Neural cell (in vitro differentiated cells): ENCODE measurements around the gene H1-8. TPM values are rescaled to one million over a fixed set of nuclear protein-coding genes. Genes with fewer than 3 reads are reported as not detected.

Source experiments
- H2AFZ ChIP-seq: fragments of 200-600, 300-800 bp; sonication (generic), shearing (Covaris generic); 2 replicates; pipeline ENCODE4 v1.6.0; 2014; ENCODE audit warnings: low read depth, mild to moderate bottlenecking, antibody characterized with exemption, low read length, moderate library complexity
- H3F3A ChIP-seq: fragments of 200-600 bp; shearing (Covaris generic); 2 replicates; pipeline ENCODE4 v1.6.1; 2016; ENCODE audit warnings: mild to moderate bottlenecking, moderate library complexity, mixed read lengths, antibody characterized with exemption, low read length; ENCODE audit not compliant: insufficient read depth, poor library complexity, severe bottlenecking
- H3K27ac ChIP-seq: fragments of 200-600, 300-800 bp; sonication (generic), shearing (Covaris generic); 2 replicates; pipeline ENCODE4 v1.5.1; 2014; ENCODE audit warnings: mild to moderate bottlenecking, low read length, moderate library complexity
- H3K27me3 ChIP-seq: fragments of 300-800, 200-600 bp; sonication (generic), shearing (Covaris generic); 2 replicates; pipeline ENCODE4 v1.6.0; 2014; ENCODE audit warnings: mild to moderate bottlenecking, low read depth, low read length, moderate library complexity; ENCODE audit not compliant: insufficient read depth
- H3K36me3 ChIP-seq: fragments of 300-800, 200-600 bp; sonication (generic), shearing (Covaris generic); 2 replicates; pipeline ENCODE4 v1.5.1; 2014; ENCODE audit warnings: mild to moderate bottlenecking, antibody characterized with exemption, low read length, moderate library complexity; ENCODE audit not compliant: insufficient read depth
- H3K4me2 ChIP-seq: fragments of 300-800, 200-600 bp; sonication (generic), shearing (Covaris generic); 2 replicates; pipeline ENCODE4 v1.6.0; 2014; ENCODE audit warnings: mild to moderate bottlenecking, low read length
- H3K4me3 ChIP-seq: fragments of 300-800, 200-600 bp; sonication (generic), shearing (Covaris generic); 2 replicates; pipeline ENCODE4 v1.5.1; 2014; ENCODE audit warnings: mild to moderate bottlenecking, low read length, moderate library complexity
- H3K79me2 ChIP-seq: fragments of 200-600 bp; shearing (Covaris generic); replicated peaks from 2 replicates; pipeline ENCODE4 v1.6.0; 2014; ENCODE audit warnings: mild to moderate bottlenecking, low read length, moderate library complexity; ENCODE audit not compliant: insufficient read depth
- H3K9ac ChIP-seq: fragments of 300-800, 200-600 bp; sonication (generic), shearing (Covaris generic); 2 replicates; pipeline ENCODE4 v1.6.1; 2016; ENCODE audit warnings: mild to moderate bottlenecking, low read length, mixed read lengths
- H3K9me2 ChIP-seq: fragments of 200-600 bp; shearing (Covaris generic); 2 replicates; pipeline ENCODE4 v1.6.1; 2016; ENCODE audit warnings: mild to moderate bottlenecking, low read length, mixed read lengths; ENCODE audit not compliant: insufficient read depth
- H3K9me3 ChIP-seq: fragments of 200-600, 300-800 bp; sonication (generic), shearing (Covaris generic); 2 replicates; pipeline ENCODE4 v1.6.1; 2016; ENCODE audit warnings: mild to moderate bottlenecking, mixed run types, low read length, moderate library complexity, mixed read lengths
- H4K20me1 ChIP-seq: fragments of 200-600 bp; shearing (Covaris generic); 2 replicates; pipeline ENCODE4 v1.6.1; 2016; ENCODE audit warnings: mild to moderate bottlenecking, mixed run types; ENCODE audit not compliant: insufficient read depth
- EP300 ChIP-seq: fragments of 450-650 bp; conservative IDR thresholded peaks from 2 replicates; pipeline ENCODE4 v1.6.1; 2014; ENCODE audit warnings: antibody characterized with exemption, mild to moderate bottlenecking, moderate library complexity; ENCODE audit not compliant: poor library complexity, severe bottlenecking
- EZH2 ChIP-seq: fragments of 200-600, 300-800 bp; shearing (Covaris generic), sonication (generic); IDR thresholded peaks from 2 replicates; pipeline ENCODE4 v1.6.1; 2014; ENCODE audit warnings: antibody characterized with exemption, low read length, borderline replicate concordance, mild to moderate bottlenecking; ENCODE audit not compliant: insufficient read depth, poor library complexity, severe bottlenecking
- MXI1 ChIP-seq: fragments of 450-650 bp; conservative IDR thresholded peaks from 2 replicates; pipeline ENCODE4 v1.6.1; 2014; ENCODE audit warnings: antibody characterized with exemption, mild to moderate bottlenecking; ENCODE audit not compliant: poor library complexity, severe bottlenecking
- POLR2AphosphoS5 ChIP-seq: IDR thresholded peaks from 2 replicates; pipeline ENCODE4 v1.6.1; 2012
- RAD21 ChIP-seq: fragments of 450-650 bp; conservative IDR thresholded peaks from 2 replicates; pipeline ENCODE4 v1.6.1; 2014; ENCODE audit warnings: antibody characterized with exemption, mild to moderate bottlenecking, moderate library complexity
- SMC3 ChIP-seq: fragments of 450-650 bp; conservative IDR thresholded peaks from 2 replicates; pipeline ENCODE4 v1.6.1; 2014; ENCODE audit warnings: antibody characterized with exemption, mild to moderate bottlenecking, moderate library complexity; ENCODE audit not compliant: poor library complexity
- TAF1 ChIP-seq: IDR thresholded peaks from 2 replicates; pipeline ENCODE4 v1.6.1; 2012; ENCODE audit warnings: low read depth
- polyA plus RNA-seq: library from polyadenylated mRNA; depleted of rRNA; stranded (reverse); fragments of >200 nt; gene quantifications from 2 replicates; pipeline ENCODE4 v1.2.3, GENCODE V29; 2014
- TF ChIP-seq, protein P1 (sequence below): IDR thresholded peaks from 2 replicates; pipeline ENCODE4 v1.6.1; 2012; ENCODE audit warnings: borderline replicate concordance
- TF ChIP-seq, protein P2 (sequence below): fragments of 450-650 bp; IDR thresholded peaks from 2 replicates; pipeline ENCODE4 v1.5.1; 2014; ENCODE audit warnings: antibody characterized with exemption, mild to moderate bottlenecking, moderate library complexity; ENCODE audit not compliant: poor library complexity, severe bottlenecking

The H1-8 gene
- polyA plus RNA-seq, 1 donor from 2014 or later = not detected

DNA sequence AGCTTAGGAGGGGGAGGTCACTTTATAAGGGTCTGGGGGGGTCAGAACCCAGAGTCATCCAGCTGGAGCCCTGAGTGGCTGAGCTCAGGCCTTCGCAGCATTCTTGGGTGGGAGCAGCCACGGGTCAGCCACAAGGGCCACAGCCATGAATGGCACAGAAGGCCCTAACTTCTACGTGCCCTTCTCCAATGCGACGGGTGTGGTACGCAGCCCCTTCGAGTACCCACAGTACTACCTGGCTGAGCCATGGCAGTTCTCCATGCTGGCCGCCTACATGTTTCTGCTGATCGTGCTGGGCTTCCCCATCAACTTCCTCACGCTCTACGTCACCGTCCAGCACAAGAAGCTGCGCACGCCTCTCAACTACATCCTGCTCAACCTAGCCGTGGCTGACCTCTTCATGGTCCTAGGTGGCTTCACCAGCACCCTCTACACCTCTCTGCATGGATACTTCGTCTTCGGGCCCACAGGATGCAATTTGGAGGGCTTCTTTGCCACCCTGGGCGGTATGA is 14.3 kb upstream of the H1-8 start, which contains the start of gene RHO:
RHO (plus strand) TSS at position 51 of the 512 bp plus-strand sequence; CDS start at position 146, 95 bp downstream.
- H3K27ac ChIP-seq = no peak within 1 kb of the TSS
- H2AFZ ChIP-seq = no peak within 1 kb of the TSS
- H3K27me3 ChIP-seq = no peaks in the 10 kb centered on the region
- no peaks in the 10 kb centered on the region for H3K9me3 ChIP-seq
- H3K36me3 ChIP-seq = no peaks in the 10 kb centered on the region
- no peaks in the 10 kb centered on the region for H3K79me2 ChIP-seq
- H3K9ac ChIP-seq = no peak within 1 kb of the TSS
- H3K4me3 ChIP-seq = no peak within 1 kb of the TSS
- H4K20me1 ChIP-seq = no peaks in the 10 kb centered on the region
- H3K9me2 ChIP-seq = no peaks in the 10 kb centered on the region
- no peak within 1 kb of the TSS for H3K4me2 ChIP-seq
- TF ChIP-seq TAF1 = no peak
- TF ChIP-seq RAD21 = no peak
- TF ChIP-seq EP300 = no peak
- no peaks in the 10 kb centered on the region for H3F3A ChIP-seq

DNA sequence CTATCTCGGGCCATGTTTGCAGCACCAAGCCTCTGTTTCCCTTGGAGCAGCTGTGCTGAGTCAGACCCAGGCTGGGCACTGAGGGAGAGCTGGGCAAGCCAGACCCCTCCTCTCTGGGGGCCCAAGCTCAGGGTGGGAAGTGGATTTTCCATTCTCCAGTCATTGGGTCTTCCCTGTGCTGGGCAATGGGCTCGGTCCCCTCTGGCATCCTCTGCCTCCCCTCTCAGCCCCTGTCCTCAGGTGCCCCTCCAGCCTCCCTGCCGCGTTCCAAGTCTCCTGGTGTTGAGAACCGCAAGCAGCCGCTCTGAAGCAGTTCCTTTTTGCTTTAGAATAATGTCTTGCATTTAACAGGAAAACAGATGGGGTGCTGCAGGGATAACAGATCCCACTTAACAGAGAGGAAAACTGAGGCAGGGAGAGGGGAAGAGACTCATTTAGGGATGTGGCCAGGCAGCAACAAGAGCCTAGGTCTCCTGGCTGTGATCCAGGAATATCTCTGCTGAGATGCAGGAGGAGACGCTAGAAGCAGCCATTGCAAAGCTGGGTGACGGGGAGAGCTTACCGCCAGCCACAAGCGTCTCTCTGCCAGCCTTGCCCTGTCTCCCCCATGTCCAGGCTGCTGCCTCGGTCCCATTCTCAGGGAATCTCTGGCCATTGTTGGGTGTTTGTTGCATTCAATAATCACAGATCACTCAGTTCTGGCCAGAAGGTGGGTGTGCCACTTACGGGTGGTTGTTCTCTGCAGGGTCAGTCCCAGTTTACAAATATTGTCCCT is 13.4 kb upstream of the H1-8 start:
- H3K4me2 ChIP-seq = no peak overlapping the region
- no peaks in the 10 kb centered on the region for H3F3A ChIP-seq
- H3K9me2 ChIP-seq = no peaks in the 10 kb centered on the region
- no peak overlapping the region for H3K9ac ChIP-seq
- H3K27ac ChIP-seq = no peak overlapping the region
- H3K27me3 ChIP-seq = no peaks in the 10 kb centered on the region
- H3K4me3 ChIP-seq = no peak overlapping the region
- TF ChIP-seq POLR2AphosphoS5 (no peak), SMC3 (no peak), TAF1 (no peak), RAD21 (no peak), EZH2 (no peak), MXI1 (no peak), EP300 (no peak)
- TF ChIP-seq, protein P1, sequence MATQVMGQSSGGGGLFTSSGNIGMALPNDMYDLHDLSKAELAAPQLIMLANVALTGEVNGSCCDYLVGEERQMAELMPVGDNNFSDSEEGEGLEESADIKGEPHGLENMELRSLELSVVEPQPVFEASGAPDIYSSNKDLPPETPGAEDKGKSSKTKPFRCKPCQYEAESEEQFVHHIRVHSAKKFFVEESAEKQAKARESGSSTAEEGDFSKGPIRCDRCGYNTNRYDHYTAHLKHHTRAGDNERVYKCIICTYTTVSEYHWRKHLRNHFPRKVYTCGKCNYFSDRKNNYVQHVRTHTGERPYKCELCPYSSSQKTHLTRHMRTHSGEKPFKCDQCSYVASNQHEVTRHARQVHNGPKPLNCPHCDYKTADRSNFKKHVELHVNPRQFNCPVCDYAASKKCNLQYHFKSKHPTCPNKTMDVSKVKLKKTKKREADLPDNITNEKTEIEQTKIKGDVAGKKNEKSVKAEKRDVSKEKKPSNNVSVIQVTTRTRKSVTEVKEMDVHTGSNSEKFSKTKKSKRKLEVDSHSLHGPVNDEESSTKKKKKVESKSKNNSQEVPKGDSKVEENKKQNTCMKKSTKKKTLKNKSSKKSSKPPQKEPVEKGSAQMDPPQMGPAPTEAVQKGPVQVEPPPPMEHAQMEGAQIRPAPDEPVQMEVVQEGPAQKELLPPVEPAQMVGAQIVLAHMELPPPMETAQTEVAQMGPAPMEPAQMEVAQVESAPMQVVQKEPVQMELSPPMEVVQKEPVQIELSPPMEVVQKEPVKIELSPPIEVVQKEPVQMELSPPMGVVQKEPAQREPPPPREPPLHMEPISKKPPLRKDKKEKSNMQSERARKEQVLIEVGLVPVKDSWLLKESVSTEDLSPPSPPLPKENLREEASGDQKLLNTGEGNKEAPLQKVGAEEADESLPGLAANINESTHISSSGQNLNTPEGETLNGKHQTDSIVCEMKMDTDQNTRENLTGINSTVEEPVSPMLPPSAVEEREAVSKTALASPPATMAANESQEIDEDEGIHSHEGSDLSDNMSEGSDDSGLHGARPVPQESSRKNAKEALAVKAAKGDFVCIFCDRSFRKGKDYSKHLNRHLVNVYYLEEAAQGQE = no peak
- TF ChIP-seq, protein P2, sequence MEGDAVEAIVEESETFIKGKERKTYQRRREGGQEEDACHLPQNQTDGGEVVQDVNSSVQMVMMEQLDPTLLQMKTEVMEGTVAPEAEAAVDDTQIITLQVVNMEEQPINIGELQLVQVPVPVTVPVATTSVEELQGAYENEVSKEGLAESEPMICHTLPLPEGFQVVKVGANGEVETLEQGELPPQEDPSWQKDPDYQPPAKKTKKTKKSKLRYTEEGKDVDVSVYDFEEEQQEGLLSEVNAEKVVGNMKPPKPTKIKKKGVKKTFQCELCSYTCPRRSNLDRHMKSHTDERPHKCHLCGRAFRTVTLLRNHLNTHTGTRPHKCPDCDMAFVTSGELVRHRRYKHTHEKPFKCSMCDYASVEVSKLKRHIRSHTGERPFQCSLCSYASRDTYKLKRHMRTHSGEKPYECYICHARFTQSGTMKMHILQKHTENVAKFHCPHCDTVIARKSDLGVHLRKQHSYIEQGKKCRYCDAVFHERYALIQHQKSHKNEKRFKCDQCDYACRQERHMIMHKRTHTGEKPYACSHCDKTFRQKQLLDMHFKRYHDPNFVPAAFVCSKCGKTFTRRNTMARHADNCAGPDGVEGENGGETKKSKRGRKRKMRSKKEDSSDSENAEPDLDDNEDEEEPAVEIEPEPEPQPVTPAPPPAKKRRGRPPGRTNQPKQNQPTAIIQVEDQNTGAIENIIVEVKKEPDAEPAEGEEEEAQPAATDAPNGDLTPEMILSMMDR = no peak
- no peaks in the 10 kb centered on the region for H3K36me3 ChIP-seq
- no peak overlapping the region for H2AFZ ChIP-seq
- H3K9me3 ChIP-seq = no peaks in the 10 kb centered on the region
- no peaks in the 10 kb centered on the region for H4K20me1 ChIP-seq
- H3K79me2 ChIP-seq = no peaks in the 10 kb centered on the region
